Measurements from ENCODE around the gene HACE1.

The HACE1 gene

DNA sequence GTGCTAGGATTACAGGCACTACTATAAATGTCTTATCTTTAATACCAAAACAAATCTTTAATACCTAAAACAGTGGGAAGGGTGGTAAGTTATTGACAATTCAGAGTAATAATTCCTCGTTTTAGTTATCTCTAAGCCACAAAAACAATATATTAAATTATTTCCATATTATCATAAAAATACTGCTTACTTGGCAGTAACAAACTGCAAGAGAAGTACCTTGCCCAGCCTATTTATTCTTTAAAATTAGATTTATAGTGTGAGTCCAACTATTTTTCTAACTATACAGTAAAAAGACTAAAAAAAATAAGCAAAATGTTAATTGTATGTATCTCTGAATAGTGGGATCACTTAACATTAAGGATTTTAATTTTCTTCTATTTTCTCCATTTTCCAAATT is 123.2 kb downstream of the HACE1 start:
- no peak for DNase-seq

DNA sequence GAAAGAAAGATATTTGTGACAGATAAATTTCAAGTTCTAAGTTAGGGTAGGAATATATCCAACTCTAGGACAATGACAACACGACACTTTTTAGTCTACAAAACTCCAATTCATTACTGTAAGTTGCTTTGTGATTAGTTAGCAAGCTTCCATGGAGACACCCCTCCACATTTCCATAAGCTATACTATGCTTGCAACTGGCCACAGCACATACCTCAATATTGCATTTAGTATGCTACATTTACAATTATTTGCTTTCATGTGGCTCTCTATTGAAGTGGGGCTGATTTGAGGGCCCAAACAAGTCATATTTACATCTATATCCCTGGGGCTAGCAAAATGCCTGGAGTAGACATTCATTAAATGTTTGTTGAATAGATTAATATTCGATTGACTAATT is 129.3 kb downstream of the HACE1 start:
- no peak for DNase-seq

DNA sequence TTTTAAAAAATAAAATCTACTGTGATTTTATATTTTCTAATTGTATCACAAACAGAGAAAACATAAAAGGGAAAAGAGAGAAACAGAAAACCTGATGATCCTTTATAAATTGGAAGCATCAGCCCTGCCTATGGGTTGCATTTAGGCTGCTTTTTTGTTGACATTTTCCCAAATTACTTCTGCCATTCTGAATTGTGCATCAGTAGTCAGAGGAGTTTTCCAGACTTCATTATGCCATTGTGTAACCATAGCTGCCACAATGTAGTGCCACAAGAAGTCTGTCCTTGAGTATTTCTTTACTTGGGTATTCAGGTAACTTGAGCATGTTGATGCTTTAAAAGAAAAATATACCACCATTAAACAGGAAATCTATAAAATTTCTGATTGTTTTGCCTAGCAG is 130.3 kb downstream of the HACE1 start:
- no peak for DNase-seq

DNA sequence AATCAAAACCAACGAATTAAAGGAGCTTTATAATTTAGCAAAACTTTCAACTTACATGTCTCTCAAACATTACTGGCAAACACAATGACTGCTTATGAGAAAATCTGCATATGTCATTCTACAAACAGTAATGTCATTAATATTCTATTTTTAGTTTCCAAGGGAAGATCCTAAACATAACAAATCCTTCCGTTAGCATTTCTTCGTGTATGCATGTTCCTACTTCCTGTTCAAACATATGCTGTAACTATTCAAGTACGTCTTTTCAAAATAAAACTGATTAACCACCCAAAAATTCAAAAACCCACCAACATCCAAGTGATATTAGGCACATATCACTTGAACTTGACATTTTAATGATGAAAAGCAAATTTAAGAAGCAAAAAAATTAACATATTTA is 131.3 kb downstream of the HACE1 start:
- DNase-seq, result no peak

DNA sequence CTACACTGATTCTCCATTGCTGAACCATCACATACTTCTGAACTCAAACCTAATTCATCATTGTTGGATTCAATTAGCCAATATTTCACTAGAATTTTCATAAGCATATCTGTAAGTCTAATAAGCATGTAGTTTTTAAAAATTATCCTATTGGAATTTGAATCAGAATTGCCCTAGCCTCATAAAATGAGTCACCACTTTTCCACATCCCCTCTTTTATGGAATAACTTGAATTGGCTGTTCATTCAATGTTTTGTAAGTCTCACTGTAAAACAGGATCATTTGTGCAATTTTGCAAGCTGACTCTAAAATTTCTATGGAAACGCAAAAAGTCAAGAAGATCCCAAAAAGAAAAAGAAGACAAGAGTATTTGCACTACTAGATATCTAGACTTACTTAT is 141.0 kb downstream of the HACE1 start:
- DNase-seq, result no peak

GRCh38 chr6:104716858-104717257 is 142.9 kb downstream of the HACE1 start:
- no peak for DNase-seq

DNA sequence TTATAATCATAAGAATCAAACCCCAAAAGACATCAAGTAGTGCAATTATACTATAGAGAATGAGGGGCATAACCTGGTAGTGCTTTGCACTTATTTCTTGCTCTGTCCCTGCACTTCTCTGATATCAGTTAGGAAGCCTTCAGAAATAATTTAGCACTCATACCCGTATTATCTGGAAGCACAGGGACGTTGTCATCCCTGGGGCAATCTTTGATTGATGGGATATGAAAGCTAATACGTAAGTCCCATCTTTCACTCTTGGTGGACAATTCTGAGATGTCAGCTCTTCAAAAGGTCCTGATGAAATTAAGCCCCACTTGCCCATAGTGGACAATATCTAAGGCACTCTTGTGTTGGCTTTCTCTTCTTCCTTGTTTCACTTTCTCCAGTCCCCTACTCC is 144.9 kb downstream of the HACE1 start:
- no peak for DNase-seq

DNA sequence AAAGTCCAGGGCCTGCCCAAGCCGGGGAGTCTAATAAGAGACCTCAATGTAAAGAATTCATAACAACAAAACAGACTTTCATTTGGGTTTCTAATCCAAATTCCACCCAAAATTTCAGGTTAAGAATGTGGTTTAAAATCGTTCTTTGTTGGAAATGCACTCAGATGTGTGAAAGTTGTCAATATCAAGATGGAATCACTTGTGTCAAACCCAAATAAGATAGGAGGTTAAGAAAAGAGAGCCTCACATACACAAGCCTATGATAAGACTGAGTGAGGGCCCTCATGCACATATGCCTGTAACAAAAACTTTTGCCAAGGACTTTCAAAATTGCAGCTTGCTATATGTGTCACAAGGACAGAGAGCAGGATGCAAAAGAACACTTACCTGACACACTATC is 145.7 kb downstream of the HACE1 start:
- DNase-seq, result no peak

DNA sequence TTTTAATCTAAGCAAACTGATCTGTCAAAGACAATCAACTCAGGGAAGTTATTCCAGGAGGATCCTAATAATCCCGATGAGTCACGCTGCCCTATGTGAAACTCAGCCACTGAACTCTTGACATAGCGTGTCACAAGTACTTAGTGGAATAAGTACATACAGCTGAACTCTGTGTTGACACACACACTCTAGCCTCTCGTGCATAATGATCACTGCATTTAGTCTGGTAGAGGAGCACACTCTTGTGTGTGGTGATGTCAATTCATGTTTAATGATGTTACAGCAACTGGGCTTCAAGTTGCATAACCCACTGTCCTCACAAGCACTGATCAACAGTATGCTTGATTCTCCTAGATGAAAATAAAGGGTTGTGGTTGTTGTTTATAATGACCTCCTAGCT is 148.3 kb downstream of the HACE1 start:
- no peak for DNase-seq

DNA sequence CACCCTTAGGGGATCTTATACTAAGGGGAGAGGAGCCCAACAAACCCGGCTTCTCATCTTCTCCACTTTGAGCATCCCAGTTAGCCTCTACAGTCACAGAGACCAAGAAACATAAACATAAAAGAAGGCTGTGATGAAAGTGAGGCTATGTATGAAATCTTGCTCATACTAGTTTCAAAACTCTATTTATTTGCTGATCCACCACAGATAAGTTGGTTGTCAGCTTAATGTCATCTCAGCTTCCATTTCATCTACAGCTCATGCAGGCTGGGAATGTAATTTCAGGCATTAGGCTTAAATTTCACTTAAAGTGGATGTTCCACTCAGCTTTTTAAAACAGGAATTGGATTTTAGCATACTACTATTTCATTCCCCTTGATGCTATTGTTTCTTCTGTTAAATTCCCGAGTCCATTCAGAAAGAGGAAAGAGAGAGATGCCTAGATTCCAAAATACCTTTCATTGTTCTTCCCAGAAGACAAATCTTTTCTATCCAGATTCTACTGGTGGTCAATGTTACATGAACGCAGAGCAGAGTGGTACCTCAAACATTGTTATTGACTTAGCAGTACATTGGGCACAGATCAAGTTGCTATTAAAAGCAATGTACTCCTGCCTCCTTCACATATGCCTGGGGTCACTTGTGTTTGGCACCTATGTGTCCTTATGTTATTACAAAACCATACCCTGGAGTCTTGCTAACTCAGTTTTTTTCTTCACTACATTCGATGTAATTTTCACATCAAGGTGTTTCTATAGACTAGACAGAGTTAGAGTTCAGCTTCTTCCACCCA is 149.0 kb downstream of the HACE1 start:
- DNase-seq, result no peak

DNA sequence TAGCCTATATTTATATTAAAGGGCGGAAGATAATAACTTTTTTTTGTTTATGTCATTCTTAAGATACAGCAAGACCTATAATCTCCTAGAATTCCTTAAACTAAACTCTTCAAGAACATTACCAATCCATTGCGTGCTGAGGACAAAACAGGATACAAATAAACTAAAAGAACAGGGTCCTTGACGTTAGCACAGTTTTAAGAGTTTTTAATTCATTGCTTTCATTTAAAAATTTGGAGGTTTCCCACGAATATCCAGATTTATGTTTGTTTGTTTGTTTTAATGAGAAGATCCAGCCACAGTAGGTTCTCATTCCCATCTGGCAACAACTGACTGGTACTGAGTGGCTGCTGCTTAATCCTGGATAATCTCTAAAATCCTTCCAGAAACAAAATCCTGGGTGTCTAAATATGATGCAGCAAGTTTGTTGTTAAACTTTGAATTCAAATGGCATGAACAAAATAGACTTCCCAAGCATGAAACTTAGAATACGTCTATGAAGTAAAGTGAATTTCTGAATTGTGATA is 153.7 kb downstream of the HACE1 start:
- DNase-seq, result no peak

- DNase-seq, result no peak
Measured at GRCh38 chr6:104705095-104705707, 154.5 kb downstream of the HACE1 start.

- no peak for DNase-seq
Measured at GRCh38 chr6:104704191-104704590, 155.5 kb downstream of the HACE1 start.

DNA sequence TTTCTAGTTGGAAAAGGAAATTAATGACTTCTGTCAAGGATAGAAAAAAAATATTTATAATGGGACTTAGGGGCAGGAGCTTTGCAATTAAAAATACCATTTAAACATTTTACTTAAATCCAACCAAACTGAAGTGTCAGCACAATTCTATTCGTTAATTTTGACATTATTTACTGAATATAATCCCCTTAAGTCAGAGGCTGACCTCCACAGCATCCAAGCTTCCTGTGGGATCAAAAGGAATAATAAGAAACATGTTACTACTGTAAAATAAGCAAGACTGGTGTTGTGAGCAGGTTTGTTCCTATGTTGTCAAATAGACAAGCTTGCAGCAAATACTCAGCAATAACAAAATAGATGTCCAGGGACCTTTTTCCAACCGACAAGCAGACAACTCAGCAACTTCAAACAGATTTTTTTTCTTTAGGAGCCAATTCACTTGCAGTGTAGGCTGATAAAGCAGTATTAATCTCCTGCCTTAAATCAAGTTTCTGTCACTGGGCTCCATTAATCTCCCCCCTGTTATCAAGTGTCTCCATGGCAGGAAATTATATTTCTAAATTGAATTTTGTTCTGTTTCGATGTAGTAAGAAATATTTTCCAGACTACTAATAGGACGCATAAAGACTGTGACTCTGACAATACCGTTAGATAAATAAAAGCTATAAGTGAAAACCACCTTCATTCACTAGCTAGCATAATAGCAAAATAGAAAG is 157.4 kb downstream of the HACE1 start:
- DNase-seq, result no peak

GRCh38 chr6:104700371-104701185 is 159.1 kb downstream of the HACE1 start:
- DNase-seq, result no peak

GRCh38 chr6:104699593-104700329 is 160.0 kb downstream of the HACE1 start:
- DNase-seq, result no peak

GRCh38 chr6:104698979-104699378 is 160.7 kb downstream of the HACE1 start:
- no peak for DNase-seq

GRCh38 chr6:104692008-104692407 is 167.7 kb downstream of the HACE1 start:
- DNase-seq, result no peak

DNA sequence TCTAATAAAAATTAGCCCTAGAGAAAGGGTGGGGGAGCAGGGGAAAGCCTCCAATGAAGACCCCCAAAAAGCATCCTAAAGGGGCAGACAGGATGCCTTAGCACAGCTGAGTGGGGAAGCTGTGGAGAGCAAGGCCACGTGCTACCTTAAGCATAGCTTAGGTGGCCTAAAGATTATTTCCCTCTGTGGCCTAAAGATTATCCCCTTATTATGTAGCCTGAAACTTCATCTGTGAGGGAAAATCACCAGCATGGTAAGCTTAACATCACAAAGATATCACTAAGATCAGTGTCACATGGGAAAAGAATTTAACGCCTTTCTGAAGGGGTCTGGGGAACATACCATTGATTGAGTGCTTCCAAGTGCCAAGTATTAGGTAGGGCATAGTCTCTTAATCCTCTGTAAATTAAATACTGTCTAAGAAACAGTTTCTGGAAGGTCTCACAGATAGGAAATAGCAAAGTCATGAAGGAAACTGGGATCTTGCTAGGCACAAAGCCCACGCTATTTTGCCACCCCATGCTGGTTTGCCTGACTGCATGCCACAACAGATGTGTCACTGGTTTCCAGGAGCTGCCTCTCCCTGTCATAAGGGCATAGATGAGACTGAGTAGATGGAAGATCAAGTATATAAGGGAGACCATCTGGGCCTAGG is 170.0 kb downstream of the HACE1 start:
- no peak for DNase-seq

DNA sequence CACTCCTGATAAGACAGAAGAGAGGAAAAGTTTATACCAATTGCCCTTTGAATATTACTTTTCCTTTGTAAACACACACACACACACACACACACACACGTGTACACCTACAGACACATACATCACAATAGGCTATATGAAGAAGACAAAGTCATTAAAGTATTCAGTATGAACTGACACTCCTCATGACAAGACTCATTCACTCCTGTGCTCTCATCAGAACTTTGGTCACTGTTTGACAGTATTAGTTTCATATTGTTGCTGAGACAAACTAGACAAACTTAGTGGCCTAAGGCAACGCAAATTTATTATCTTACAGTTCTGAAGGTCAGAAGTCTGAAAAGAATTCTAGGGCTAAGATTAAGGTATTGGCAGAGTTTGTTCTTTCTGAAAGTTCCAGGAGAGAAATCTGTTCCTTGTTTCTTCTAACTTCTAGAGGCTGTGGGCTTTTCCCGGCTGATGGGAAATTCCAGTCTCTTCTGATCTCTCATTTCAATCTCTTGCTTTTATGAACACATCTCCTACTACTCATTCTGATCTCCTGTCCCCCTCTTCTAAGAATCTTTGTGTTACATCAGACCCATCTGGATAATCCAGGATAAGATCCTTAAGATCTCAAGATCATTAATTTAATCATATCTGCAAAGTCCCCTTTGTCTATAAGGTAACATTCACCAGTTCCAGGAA is 171.3 kb downstream of the HACE1 start:
- no peak for DNase-seq

GRCh38 chr6:104686550-104687175 is 173.1 kb downstream of the HACE1 start:
- no peak for DNase-seq

All from NCI-H1048 (cell line).